Panc1 (cell line): Measurements from ENCODE around the gene MUC5AC.

Experiments used
- CTCF ChIP-seq: fragments of 450-650 bp; IDR thresholded peaks from 2 replicates; pipeline ENCODE4 v1.5.1; 2017; ENCODE audit warnings: mild to moderate bottlenecking
- POLR2AphosphoS5 ChIP-seq: IDR thresholded peaks from 2 replicates; pipeline ENCODE4 v1.6.1; 2012; ENCODE audit warnings: mild to moderate bottlenecking, low read depth, low read length, moderate library complexity
- SIN3A ChIP-seq: IDR thresholded peaks from 2 replicates; pipeline ENCODE4 v1.6.1; 2012; ENCODE audit warnings: low read depth, mild to moderate bottlenecking, low read length, moderate library complexity, borderline replicate concordance; ENCODE audit not compliant: insufficient read depth
- TF ChIP-seq, protein P1 (sequence below), 2 experiments: IDR thresholded peaks; 2 replicates each; pipeline ENCODE4 v1.6.1; 2011 to 2012; ENCODE audit warnings: low read depth in 2 of 2, control low read depth in 1 of 2, low read length in 1 of 2, mild to moderate bottlenecking in 1 of 2, moderate library complexity in 1 of 2; ENCODE audit not compliant: insufficient read depth in 1 of 2

DNA sequence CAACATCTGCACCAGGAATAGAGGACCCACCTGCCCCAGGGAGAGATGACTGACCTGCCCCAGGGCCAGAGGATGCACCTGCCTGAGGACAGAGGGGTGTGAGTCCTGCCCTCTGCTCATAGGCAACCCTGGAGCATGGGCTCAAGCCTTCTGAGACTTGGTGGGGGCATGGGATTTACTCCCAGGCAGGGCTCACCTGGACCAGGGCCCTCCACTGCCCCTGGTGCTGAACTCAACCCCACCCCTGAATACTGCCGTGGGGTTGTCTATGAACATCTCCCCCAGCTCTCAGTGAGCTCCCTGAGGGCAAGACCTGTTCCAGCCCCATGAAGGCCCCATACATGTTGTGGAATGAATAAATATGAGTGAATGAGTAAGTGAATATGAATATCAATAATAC, 33.8 kb upstream of the MUC5AC start:
- no peak for TF ChIP-seq CTCF
- no peak for TF ChIP-seq POLR2AphosphoS5
- TF ChIP-seq, protein P1, sequence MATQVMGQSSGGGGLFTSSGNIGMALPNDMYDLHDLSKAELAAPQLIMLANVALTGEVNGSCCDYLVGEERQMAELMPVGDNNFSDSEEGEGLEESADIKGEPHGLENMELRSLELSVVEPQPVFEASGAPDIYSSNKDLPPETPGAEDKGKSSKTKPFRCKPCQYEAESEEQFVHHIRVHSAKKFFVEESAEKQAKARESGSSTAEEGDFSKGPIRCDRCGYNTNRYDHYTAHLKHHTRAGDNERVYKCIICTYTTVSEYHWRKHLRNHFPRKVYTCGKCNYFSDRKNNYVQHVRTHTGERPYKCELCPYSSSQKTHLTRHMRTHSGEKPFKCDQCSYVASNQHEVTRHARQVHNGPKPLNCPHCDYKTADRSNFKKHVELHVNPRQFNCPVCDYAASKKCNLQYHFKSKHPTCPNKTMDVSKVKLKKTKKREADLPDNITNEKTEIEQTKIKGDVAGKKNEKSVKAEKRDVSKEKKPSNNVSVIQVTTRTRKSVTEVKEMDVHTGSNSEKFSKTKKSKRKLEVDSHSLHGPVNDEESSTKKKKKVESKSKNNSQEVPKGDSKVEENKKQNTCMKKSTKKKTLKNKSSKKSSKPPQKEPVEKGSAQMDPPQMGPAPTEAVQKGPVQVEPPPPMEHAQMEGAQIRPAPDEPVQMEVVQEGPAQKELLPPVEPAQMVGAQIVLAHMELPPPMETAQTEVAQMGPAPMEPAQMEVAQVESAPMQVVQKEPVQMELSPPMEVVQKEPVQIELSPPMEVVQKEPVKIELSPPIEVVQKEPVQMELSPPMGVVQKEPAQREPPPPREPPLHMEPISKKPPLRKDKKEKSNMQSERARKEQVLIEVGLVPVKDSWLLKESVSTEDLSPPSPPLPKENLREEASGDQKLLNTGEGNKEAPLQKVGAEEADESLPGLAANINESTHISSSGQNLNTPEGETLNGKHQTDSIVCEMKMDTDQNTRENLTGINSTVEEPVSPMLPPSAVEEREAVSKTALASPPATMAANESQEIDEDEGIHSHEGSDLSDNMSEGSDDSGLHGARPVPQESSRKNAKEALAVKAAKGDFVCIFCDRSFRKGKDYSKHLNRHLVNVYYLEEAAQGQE (IDR thresholded peaks at IDR 0.05; ENCODE audit: insufficient read depth in 1 of 2, low read depth in 2 of 2, low read length in 1 of 2): no peak
- no peak for TF ChIP-seq SIN3A
